ENCODE data around the gene BCAS3. TPM values are rescaled to one million over a fixed set of nuclear protein-coding genes. Genes with fewer than 3 reads are reported as not detected.

BCAS3 gene
- total RNA-seq, 1 donor from 2014 or later = 29.6 TPM

- H3K4me3 ChIP-seq = no peak overlapping the region
- ATAC-seq = no peak
- TF ChIP-seq CTCF (IDR thresholded peaks at IDR 0.05) = no peak
- H3K27ac ChIP-seq = peak overlapping the region; percentile 46
- intact Hi-C loops (cut with DNase I) = no loop called here
- no peaks in the 10 kb centered on the region for H3K9me3 ChIP-seq
- no peak for DNase-seq
- no peaks in the 10 kb centered on the region for H3K27me3 ChIP-seq (ENCODE audit: low read depth)
- H3K4me1 ChIP-seq = no peaks in the 10 kb centered on the region
- H3K36me3 ChIP-seq = no peaks in the 10 kb centered on the region
These were observed 339.8 kb downstream of the BCAS3 start for GRCh38 chr17:61017317-61018006.

GRCh38 chr17:61018938-61019337, 341.3 kb downstream of the BCAS3 start:
- intact Hi-C loops (cut with DNase I) = no loop called here
- DNase-seq (no peak), ATAC-seq (no peak)
- no peaks in the 10 kb centered on the region for H3K9me3 ChIP-seq
- H3K4me1 ChIP-seq = no peaks in the 10 kb centered on the region
- no peaks in the 10 kb centered on the region for H3K27me3 ChIP-seq (ENCODE audit: low read depth)
- no peaks in the 10 kb centered on the region for H3K36me3 ChIP-seq
- no peak for TF ChIP-seq CTCF (IDR thresholded peaks at IDR 0.05)
- no peak overlapping the region for H3K27ac ChIP-seq
- no peak overlapping the region for H3K4me3 ChIP-seq

- no peak for TF ChIP-seq CTCF (IDR thresholded peaks at IDR 0.05)
- no peaks in the 10 kb centered on the region for H3K36me3 ChIP-seq
- H3K9me3 ChIP-seq = no peaks in the 10 kb centered on the region
- no peaks in the 10 kb centered on the region for H3K4me1 ChIP-seq
- H3K27ac ChIP-seq = no peak overlapping the region
- no peak overlapping the region for H3K4me3 ChIP-seq
- ATAC-seq = no peak
- DNase-seq = no peak
- intact Hi-C loops (cut with DNase I) = no loop called here
- H3K27me3 ChIP-seq (ENCODE audit: low read depth) = no peaks in the 10 kb centered on the region
These were observed 346.3 kb downstream of the BCAS3 start for GRCh38 chr17:61023996-61024395.

- intact Hi-C loops (cut with DNase I) = no loop called here
- DNase-seq = no peak
- Histone ChIP-seq H3K27me3 (ENCODE audit: low read depth) (no peaks in the 10 kb centered on the region), H3K4me1 (no peaks in the 10 kb centered on the region), H3K4me3 (no peak overlapping the region), H3K9me3 (no peaks in the 10 kb centered on the region), H3K27ac (no peak overlapping the region), H3K36me3 (no peaks in the 10 kb centered on the region)
- no peak for ATAC-seq
- TF ChIP-seq CTCF (IDR thresholded peaks at IDR 0.05) = no peak
These were observed 349.2 kb downstream of the BCAS3 start for GRCh38 chr17:61026818-61027217.

- H3K36me3 ChIP-seq = no peaks in the 10 kb centered on the region
These were observed 351.5 kb downstream of the BCAS3 start for GRCh38 chr17:61029181-61029580.

More at GRCh38 chr17:61029181-61029580, 351.5 kb downstream of the BCAS3 start:
- H3K27ac ChIP-seq = no peak overlapping the region
- ATAC-seq (no peak), DNase-seq (no peak)
- H3K4me1 ChIP-seq = no peaks in the 10 kb centered on the region
- H3K4me3 ChIP-seq = no peak overlapping the region
- H3K27me3 ChIP-seq (ENCODE audit: low read depth) = no peaks in the 10 kb centered on the region
- H3K9me3 ChIP-seq = no peaks in the 10 kb centered on the region
- TF ChIP-seq CTCF (IDR thresholded peaks at IDR 0.05) = no peak
- intact Hi-C loops (cut with DNase I) = no loop called here
